ENCODE data around the gene IL12A.

The IL12A gene

GRCh38 chr3:159950156-159950898 is 38.3 kb upstream of the IL12A start:
- no peak for DNase-seq (ENCODE audit: low read depth)
- H3K4me3 ChIP-seq (replicated peaks; ENCODE audit: low read depth, low read length) = no peak overlapping the region
- TF ChIP-seq CTCF (IDR thresholded peaks at IDR 0.05; ENCODE audit: low read length, missing control alignments) = no peak

- DNase-seq (ENCODE audit: low read depth) = no peak
- no peak overlapping the region for H3K4me3 ChIP-seq (replicated peaks; ENCODE audit: low read depth, low read length)
- TF ChIP-seq CTCF (IDR thresholded peaks at IDR 0.05; ENCODE audit: low read length, missing control alignments) = no peak
These were observed 37.1 kb upstream of the IL12A start for GRCh38 chr3:159951540-159951939.

- no peak for DNase-seq (ENCODE audit: low read depth)
- TF ChIP-seq CTCF (IDR thresholded peaks at IDR 0.05; ENCODE audit: low read length, missing control alignments) = no peak
- no peak overlapping the region for H3K4me3 ChIP-seq (replicated peaks; ENCODE audit: low read depth, low read length)
These were observed 35.1 kb upstream of the IL12A start for GRCh38 chr3:159953325-159954085.

- TF ChIP-seq CTCF (IDR thresholded peaks at IDR 0.05; ENCODE audit: low read length, missing control alignments) = no peak
- DNase-seq (ENCODE audit: low read depth) = no peak
These were observed 28.2 kb upstream of the IL12A start for GRCh38 chr3:159960188-159961148.

GRCh38 chr3:159964166-159964973 is 24.3 kb upstream of the IL12A start:
- H3K4me3 ChIP-seq (replicated peaks; ENCODE audit: low read depth, low read length) = no peak overlapping the region
- TF ChIP-seq CTCF (IDR thresholded peaks at IDR 0.05; ENCODE audit: low read length, missing control alignments) = no peak
- DNase-seq (ENCODE audit: low read depth) = peak; percentile 64

More at GRCh38 chr3:159960188-159961148, 28.2 kb upstream of the IL12A start:
- H3K4me3 ChIP-seq (replicated peaks; ENCODE audit: low read depth, low read length) = no peak overlapping the region

- H3K4me3 ChIP-seq (replicated peaks; ENCODE audit: low read depth, low read length) = no peak overlapping the region
- TF ChIP-seq CTCF (IDR thresholded peaks at IDR 0.05; ENCODE audit: low read length, missing control alignments) = no peak
- DNase-seq (ENCODE audit: low read depth) = no peak
These were observed 17.3 kb upstream of the IL12A start for GRCh38 chr3:159971311-159971710.
